K562 (cell line): ENCODE measurements around the gene PRUNE1. TPM values are rescaled to one million over a fixed set of nuclear protein-coding genes. Genes with fewer than 3 reads are reported as not detected.

ENCODE experiments used
- ATAC-seq: fragments of 200-7000 bp; cut with Tn5 transposase; 3 replicates; pipeline ENCODE4 v1.9.1; 2020; ENCODE audit warnings: moderate library complexity
- BruUV-seq: library from RNA; stranded (reverse); fragments of 400-500 nt; replicated peaks from 2 replicates; lab custom pipeline; 2021; lab: Mats Ljungman, UMichigan
- CTCF ChIA-PET: fragments of 300-600 bp; formaldehyde crosslinking; extraction: SDS; loops from one replicate; lab custom pipeline; 2021; ENCODE audit warnings: low intra/inter-chr PET ratio; lab: Yijun Ruan, JAX
- POLR2A ChIA-PET: fragments of 300-600, 350-650 bp; sonication (Branson Sonifier 250); formaldehyde crosslinking; extraction: SDS; loops from one replicate; lab custom pipeline; 2021; ENCODE audit warnings: antibody characterized with exemption, inconsistent platforms; lab: Yijun Ruan, JAX
- DNase-seq, 4 experiments: peaks; one replicate each; pipeline versions ENCODE4 v3.0.0 to v3.0.0-alpha.2; 2011 to 2018; ENCODE audit warnings: low spot score in 3 of 4, mixed read lengths in 3 of 4; ENCODE audit errors: extremely low read depth in 1 of 4
- FAIRE-seq: peaks from 2 replicates; lab custom pipeline; 2011; peaks lifted over from hg19 to GRCh38; lab: Jason Lieb, UNC
- H2AFZ ChIP-seq: 2 replicates; pipeline ENCODE4 v1.6.0; 2011; ENCODE audit warnings: low read depth, low read length, control low read depth, inconsistent platforms
- H3K27ac ChIP-seq: fragments of 200-600 bp; 3 replicates; pipeline ENCODE4 v1.8.0; 2011; ENCODE audit warnings: low read depth, mild to moderate bottlenecking, control low read depth, inconsistent platforms, low read length, moderate library complexity, mixed read lengths; ENCODE audit errors: extremely low read depth
- H3K27me3 ChIP-seq, 2 experiments: fragments of 300-600 bp in 1 of 2; 2 replicates in 1 of 2; 3 replicates in 1 of 2; pipeline versions ENCODE4 v1.6.0 to v1.8.0; 2011; ENCODE audit warnings: inconsistent platforms in 2 of 2, low read length in 2 of 2, mild to moderate bottlenecking in 1 of 2, mixed read lengths in 1 of 2, moderate library complexity in 1 of 2; ENCODE audit not compliant: control insufficient read depth in 2 of 2, insufficient read depth in 2 of 2
- H3K36me3 ChIP-seq: fragments of 300-600 bp; 3 replicates; pipeline ENCODE4 v1.8.0; 2011; ENCODE audit warnings: mild to moderate bottlenecking, low read length, inconsistent platforms; ENCODE audit not compliant: control insufficient read depth, insufficient read depth
- H3K4me1 ChIP-seq, 2 experiments: fragments of 200-600 bp in 1 of 2; replicated peaks in 1 of 2; 2 replicates in 1 of 2; 3 replicates in 1 of 2; pipeline versions ENCODE4 v1.5.1 to v1.8.0; 2011; ENCODE audit warnings: inconsistent platforms in 2 of 2, low read length in 2 of 2, mild to moderate bottlenecking in 1 of 2, mixed read lengths in 1 of 2, moderate library complexity in 1 of 2; ENCODE audit not compliant: control insufficient read depth in 2 of 2, insufficient read depth in 2 of 2
- H3K4me2 ChIP-seq: 2 replicates; pipeline ENCODE4 v1.6.1; 2011; ENCODE audit warnings: low read length, control low read depth, inconsistent platforms, mixed read lengths; ENCODE audit not compliant: insufficient read depth
- H3K4me3 ChIP-seq: fragments of 200-600 bp; sonication (generic), shearing (Covaris generic); 2 replicates; pipeline ENCODE4 v1.5.1; 2016; ENCODE audit warnings: control low read depth, inconsistent platforms
- H3K79me2 ChIP-seq: fragments of 200-600 bp; 3 replicates; pipeline ENCODE4 v1.8.0; 2011; ENCODE audit warnings: low read length, inconsistent platforms; ENCODE audit not compliant: control insufficient read depth, insufficient read depth
- H3K9ac ChIP-seq, 2 experiments: 2 replicates each; pipeline versions ENCODE4 v1.6.0 to v1.6.1; 2011; ENCODE audit warnings: low read depth in 2 of 2, low read length in 2 of 2, control low read depth in 1 of 2, inconsistent platforms in 1 of 2, mild to moderate bottlenecking in 1 of 2, mixed read lengths in 1 of 2; ENCODE audit not compliant: insufficient read depth in 1 of 2
- H3K9me1 ChIP-seq: one replicate; pipeline ENCODE4 v1.6.0; 2011; ENCODE audit warnings: inconsistent platforms, mild to moderate bottlenecking, low read length, moderate library complexity; ENCODE audit not compliant: control insufficient read depth, insufficient read depth
- H3K9me3 ChIP-seq: replicated peaks from 2 replicates; pipeline ENCODE4 v1.5.1; 2011; ENCODE audit warnings: low read depth, low read length, inconsistent platforms; ENCODE audit not compliant: control insufficient read depth, insufficient read depth
- H4K20me1 ChIP-seq: replicated peaks from 2 replicates; pipeline ENCODE4 v1.6.1; 2011; ENCODE audit warnings: low read length, inconsistent platforms, mixed read lengths; ENCODE audit not compliant: control insufficient read depth, insufficient read depth
- ID3 ChIP-seq, 2 experiments: fragments of 250-450 bp in 1 of 2; fragments of 450-650 bp in 1 of 2; sonication (Bioruptor Pico) in 1 of 2; IDR thresholded peaks; 2 replicates each; pipeline versions ENCODE4 v1.6.1 to v1.8.0; 2016 to 2021; ENCODE audit warnings: mild to moderate bottlenecking in 2 of 2, moderate library complexity in 2 of 2, missing compliant biosample characterization in 1 of 2, missing genetic modification characterization in 1 of 2
- KAT2B ChIP-seq: IDR thresholded peaks from one replicate; pipeline ENCODE4 v1.6.1; 2012; ENCODE audit warnings: low read depth, mild to moderate bottlenecking, control low read depth, inconsistent platforms, low read length, moderate library complexity
- KLF13 ChIP-seq: fragments of 450-650 bp; IDR thresholded peaks from 2 replicates; pipeline ENCODE4 v1.6.1; 2016; ENCODE audit warnings: missing genetic modification characterization, low read depth, mild to moderate bottlenecking, missing compliant biosample characterization, moderate library complexity, borderline replicate concordance
- SMAD2 ChIP-seq: fragments of 150-350 bp; IDR thresholded peaks from 2 replicates; pipeline ENCODE4 v1.6.1; 2014; ENCODE audit warnings: low read depth, mild to moderate bottlenecking, low read length
- TCFL5 ChIP-seq: fragments of 250-450 bp; sonication (Bioruptor Pico); conservative IDR thresholded peaks from 2 replicates; pipeline ENCODE4 v1.6.1; 2021; ENCODE audit warnings: mild to moderate bottlenecking, moderate library complexity, matching md5 sums
- THRAP3 ChIP-seq: fragments of 450-650 bp; IDR thresholded peaks from 2 replicates; pipeline ENCODE4 v1.6.1; 2016; ENCODE audit warnings: mild to moderate bottlenecking, inconsistent platforms, borderline replicate concordance
- USF1 ChIP-seq: sonication (generic); formaldehyde crosslinking; IDR thresholded peaks from 2 replicates; pipeline ENCODE4 v1.9.0; 2022; ENCODE audit warnings: mild to moderate bottlenecking, missing genetic modification reagents
- ZNF121 ChIP-seq: sonication (generic); formaldehyde crosslinking; conservative IDR thresholded peaks from 2 replicates; pipeline ENCODE4 v1.8.0; 2022; ENCODE audit warnings: missing genetic modification reagents
- WGBS: fragments of 100-300 bp; shearing (Covaris generic); methylation state at CpG from one replicate; pipeline ENCODE4 v1.1.6; 2016; ENCODE audit warnings: low coverage, mixed read lengths; ENCODE audit not compliant: insufficient coverage; ENCODE audit errors: missing lambda C conversion rate; 5-methylcytosine and 5-hydroxymethylcytosine counted together
- in situ Hi-C: fragments of 300-500 bp; cut with MboI; formaldehyde crosslinking; loops from 4 replicates; pipeline ENCODE4 v1.15.0; 2018; ENCODE audit warnings: inconsistent platforms, mixed read lengths
- intact Hi-C: fragments of 100-400 bp; cut with micrococcal nuclease; formaldehyde crosslinking; loops from 2 replicates; pipeline ENCODE4 v1.14.2; 2022
- polyA plus RNA-seq, 8 experiments: library from polyadenylated mRNA; depleted of rRNA in 4 of 8; stranded (reverse) in 5 of 8; unstranded in 3 of 8; fragments of >200 nt; fragmentation: Nextera tagmentation in 2 of 8; fragmentation: Illumina TruSeq in 1 of 8; extraction: Ambion mirVana in 2 of 8; extraction: Trizol in 1 of 8; gene quantifications; 2 replicates each; pipeline versions ENCODE4 v1.2.1 to v1.2.3, GENCODE V29; 2011 to 2014; ENCODE audit warnings: inconsistent platforms in 1 of 8, missing spikeins in 1 of 8
- total RNA-seq, 7 experiments: library from RNA; depleted of rRNA in 6 of 7; stranded (reverse); fragments of >200 nt in 6 of 7; fragmentation: Illumina TruSeq in 2 of 7; extraction: Trizol in 2 of 7; gene quantifications; 2 replicates each; pipeline versions ENCODE4 v1.2.1 to v1.2.3, GENCODE V29; 2011 to 2021; ENCODE audit warnings: low replicate concordance in 1 of 7
- TF ChIP-seq, protein P1 (sequence below), 2 experiments: IDR thresholded peaks in 1 of 2; conservative IDR thresholded peaks in 1 of 2; 2 replicates each; pipeline ENCODE4 v1.6.1; 2016; ENCODE audit warnings: low read depth in 2 of 2, mild to moderate bottlenecking in 1 of 2, missing compliant biosample characterization in 1 of 2, missing genetic modification characterization in 1 of 2, moderate library complexity in 1 of 2
- TF ChIP-seq, protein P2 (sequence below): fragments of 450-650 bp; IDR thresholded peaks from 2 replicates; pipeline ENCODE4 v1.6.1; 2016; ENCODE audit warnings: antibody characterized with exemption

PRUNE1 gene
- total and polyA plus RNA-seq, 9 of the 15 experiments (the other 6 are each of a cell fraction or from before 2014, with no cell fraction given), result 16.7 to 48.3 (median 26.2) TPM

GRCh38 chr1:150995460-150995859, 12.8 kb upstream of the PRUNE1 start:
- WGBS, result 43% methylated on average over 4 of the region's 4 CpGs
- Histone ChIP-seq H3K79me2 (no peaks in the 10 kb centered on the region), H3K4me3 (no peak overlapping the region), H2AFZ (peak overlapping the region; percentile 34; the same call in 1 of the 2 replicates), H3K4me1 (peaks cover 23 to 28% of the 10 kb centered on the region in 2 experiments; a peak in 4 of 5 replicates), H3K4me2 (peak overlapping the region; percentile 18; the same call in 1 of the 2 replicates), H3K27ac (no peak overlapping the region), H4K20me1 (no peaks in the 10 kb centered on the region), H3K9ac (no peak overlapping the region; a peak in 1 of 4 replicates), H3K9me1 (no peaks in the 10 kb centered on the region), H3K36me3 (peaks cover 11% of the 10 kb centered on the region; the same call in 2 of the 3 replicates), H3K27me3 (no peaks in the 10 kb centered on the region), H3K9me3 (no peaks in the 10 kb centered on the region)
- ATAC-seq, result no peak
- TF ChIP-seq ID3 (CRISPR knock-in tag; IDR thresholded peaks at IDR 0.05) (no peak), ID3 (tag; IDR thresholded peaks at IDR 0.05) (no peak), SMAD2 (no peak), TCFL5 (CRISPR knock-in tag) (no peak), KAT2B (no peak), ZNF121 (CRISPR knock-in tag) (no peak), USF1 (CRISPR knock-in tag) (no peak), KLF13 (tag) (no peak), THRAP3 (no peak)
- TF ChIP-seq, protein P1, sequence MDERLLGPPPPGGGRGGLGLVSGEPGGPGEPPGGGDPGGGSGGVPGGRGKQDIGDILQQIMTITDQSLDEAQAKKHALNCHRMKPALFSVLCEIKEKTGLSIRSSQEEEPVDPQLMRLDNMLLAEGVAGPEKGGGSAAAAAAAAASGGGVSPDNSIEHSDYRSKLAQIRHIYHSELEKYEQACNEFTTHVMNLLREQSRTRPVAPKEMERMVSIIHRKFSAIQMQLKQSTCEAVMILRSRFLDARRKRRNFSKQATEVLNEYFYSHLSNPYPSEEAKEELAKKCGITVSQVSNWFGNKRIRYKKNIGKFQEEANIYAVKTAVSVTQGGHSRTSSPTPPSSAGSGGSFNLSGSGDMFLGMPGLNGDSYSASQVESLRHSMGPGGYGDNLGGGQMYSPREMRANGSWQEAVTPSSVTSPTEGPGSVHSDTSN (CRISPR knock-in tag; IDR thresholded peaks at IDR 0.05; ENCODE audit: low read depth), result no peak
- TF ChIP-seq, protein P1 (tag; conservative IDR thresholded peaks at IDR 0.05; ENCODE audit: low read depth), result no peak
- TF ChIP-seq, protein P2, sequence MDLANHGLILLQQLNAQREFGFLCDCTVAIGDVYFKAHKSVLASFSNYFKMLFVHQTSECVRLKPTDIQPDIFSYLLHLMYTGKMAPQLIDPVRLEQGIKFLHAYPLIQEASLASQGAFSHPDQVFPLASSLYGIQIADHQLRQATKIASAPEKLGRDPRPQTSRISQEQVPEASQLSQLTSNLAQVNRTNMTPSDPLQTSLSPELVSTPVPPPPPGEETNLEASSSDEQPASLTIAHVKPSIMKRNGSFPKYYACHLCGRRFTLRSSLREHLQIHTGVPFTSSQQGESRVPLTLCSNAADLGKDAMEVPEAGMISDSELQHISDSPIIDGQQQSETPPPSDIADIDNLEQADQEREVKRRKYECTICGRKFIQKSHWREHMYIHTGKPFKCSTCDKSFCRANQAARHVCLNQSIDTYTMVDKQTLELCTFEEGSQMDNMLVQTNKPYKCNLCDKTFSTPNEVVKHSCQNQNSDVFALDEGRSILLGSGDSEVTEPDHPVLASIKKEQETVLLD, result no peak
- ChIA-PET POLR2A (interaction anchor here (0.6 to 3.6 kb wide), 4 partner anchors 9 to 416 kb away, joined by 3 to 22 read pairs (median 12); partner anchors contain the start of genes ANXA9, MCL1 and MINDY1), CTCF (interaction anchor here (0.6 to 2.6 kb wide), 6 partner anchors 373 to 841 kb away, joined by 3 to 9 read pairs (median 3); no protein-coding TSS in a partner anchor)
- no peak for FAIRE-seq
- no peak for DNase-seq
- intact Hi-C loops, result loop anchor here (5.0 to 10.0 kb wide), 3 partner anchors 161 to 738 kb away; partner anchors contain the start of gene CA14
- in situ Hi-C loops, result loop anchor here (5.0 to 10.0 kb wide), 2 partner anchors 431 to 738 kb away; partner anchors contain the start of gene CA14
- BruUV-seq, result no TSS peak
